Activated CD8-positive, alpha-beta T cell treated with anti-CD3 and anti-CD28 coated beads for 36 hours (primary cell): Measurements from ENCODE around the gene BANP. TPM values are rescaled to one million over a fixed set of nuclear protein-coding genes. Genes with fewer than 3 reads are reported as not detected.

Source experiments
- ATAC-seq: fragments of 200-7000 bp; cut with Tn5 transposase; one replicate; pipeline ENCODE4 v1.10.0; 2021; ENCODE audit warnings: mild to moderate bottlenecking, moderate library complexity
- CTCF ChIA-PET: fragments of 350-600 bp; sonication (Branson Sonifier 250); formaldehyde crosslinking; loops from one replicate; lab custom pipeline; 2021; ENCODE audit warnings: antibody characterized with exemption; lab: Charles Lee
- POLR2A ChIA-PET: fragments of 350-600 bp; sonication (Branson Sonifier 250); formaldehyde crosslinking; loops from one replicate; lab custom pipeline; 2021; ENCODE audit warnings: antibody characterized with exemption; lab: Charles Lee
- DNase-seq: peaks from one replicate; pipeline ENCODE4 v3.0.0-alpha.2; 2020
- H3K27ac Mint-ChIP-seq: one replicate; pipeline ENCODE4 v1.8.0; 2021; ENCODE audit warnings: mild to moderate bottlenecking, mixed read lengths
- H3K27me3 Mint-ChIP-seq: one replicate; pipeline ENCODE4 v1.8.0; 2021; ENCODE audit warnings: mixed read lengths
- H3K36me3 Mint-ChIP-seq: one replicate; pipeline ENCODE4 v1.8.0; 2021; ENCODE audit warnings: low read depth, mixed read lengths
- H3K4me1 Mint-ChIP-seq: one replicate; pipeline ENCODE4 v1.8.0; 2021; ENCODE audit warnings: low read depth, mixed read lengths
- H3K4me3 Mint-ChIP-seq: one replicate; pipeline ENCODE4 v1.8.0; 2021; ENCODE audit warnings: mild to moderate bottlenecking, moderate library complexity, mixed read lengths
- H3K9me3 Mint-ChIP-seq: one replicate; pipeline ENCODE4 v1.8.0; 2021; ENCODE audit warnings: mixed read lengths
- intact Hi-C: fragments of 100-400 bp; cut with micrococcal nuclease; formaldehyde crosslinking; loops from one replicate; pipeline ENCODE4 v1.10.0; 2022
- total RNA-seq, 2 experiments: library from RNA; stranded (reverse); gene quantifications; one replicate each; pipeline ENCODE4 v1.2.3, GENCODE V29; 2021
- TF ChIP-seq, protein P1 (sequence below): fragments of 200-600 bp; IDR thresholded peaks from one replicate; pipeline ENCODE4 v1.8.0; 2022; ENCODE audit warnings: antibody characterized with exemption, mild to moderate bottlenecking

The BANP gene
- total RNA-seq, 2 experiments from 2014 or later: 32.1 to 36.1 TPM

GRCh38 chr16:87964049-87964659 is 12.9 kb downstream of the BANP start:
- TF ChIP-seq, protein P1, sequence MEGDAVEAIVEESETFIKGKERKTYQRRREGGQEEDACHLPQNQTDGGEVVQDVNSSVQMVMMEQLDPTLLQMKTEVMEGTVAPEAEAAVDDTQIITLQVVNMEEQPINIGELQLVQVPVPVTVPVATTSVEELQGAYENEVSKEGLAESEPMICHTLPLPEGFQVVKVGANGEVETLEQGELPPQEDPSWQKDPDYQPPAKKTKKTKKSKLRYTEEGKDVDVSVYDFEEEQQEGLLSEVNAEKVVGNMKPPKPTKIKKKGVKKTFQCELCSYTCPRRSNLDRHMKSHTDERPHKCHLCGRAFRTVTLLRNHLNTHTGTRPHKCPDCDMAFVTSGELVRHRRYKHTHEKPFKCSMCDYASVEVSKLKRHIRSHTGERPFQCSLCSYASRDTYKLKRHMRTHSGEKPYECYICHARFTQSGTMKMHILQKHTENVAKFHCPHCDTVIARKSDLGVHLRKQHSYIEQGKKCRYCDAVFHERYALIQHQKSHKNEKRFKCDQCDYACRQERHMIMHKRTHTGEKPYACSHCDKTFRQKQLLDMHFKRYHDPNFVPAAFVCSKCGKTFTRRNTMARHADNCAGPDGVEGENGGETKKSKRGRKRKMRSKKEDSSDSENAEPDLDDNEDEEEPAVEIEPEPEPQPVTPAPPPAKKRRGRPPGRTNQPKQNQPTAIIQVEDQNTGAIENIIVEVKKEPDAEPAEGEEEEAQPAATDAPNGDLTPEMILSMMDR: no peak
- ATAC-seq (no peak), DNase-seq (no peak)
- Mint-ChIP-seq H3K4me3 (peak overlapping the region; percentile 45), H3K36me3 (peaks cover 22% of the 10 kb centered on the region), H3K27me3 (no peaks in the 10 kb centered on the region), H3K9me3 (no peaks in the 10 kb centered on the region), H3K4me1 (peaks cover 75% of the 10 kb centered on the region), H3K27ac (peak overlapping the region; percentile 92)
- intact Hi-C loops: no loop called here
- ChIA-PET POLR2A (interaction anchor here (1.3 to 2.9 kb wide), 3 partner anchors 10 to 13 kb away, joined by 3 to 10 read pairs (median 6); partner anchors contain the start of gene BANP), CTCF (interaction anchor here (1.2 kb wide), 1 partner anchor 195 kb away, joined by 5 read pairs; no protein-coding TSS in a partner anchor)

- peaks cover 74% of the 10 kb centered on the region for H3K4me1 Mint-ChIP-seq
- H3K36me3 Mint-ChIP-seq: peaks cover 18% of the 10 kb centered on the region
- peak overlapping the region; percentile 92 for H3K27ac Mint-ChIP-seq
- ChIA-PET CTCF (no interaction called here), POLR2A (interaction anchor here (0.6 kb wide), 1 partner anchor 7 kb away, joined by 4 read pairs; no protein-coding TSS in a partner anchor)
- DNase-seq (no peak), ATAC-seq (no peak)
- no peaks in the 10 kb centered on the region for H3K27me3 Mint-ChIP-seq
- intact Hi-C loops: no loop called here
- no peak overlapping the region for H3K4me3 Mint-ChIP-seq
- H3K9me3 Mint-ChIP-seq: no peaks in the 10 kb centered on the region
- TF ChIP-seq, protein P1: no peak
These were observed 14.2 kb downstream of the BANP start for GRCh38 chr16:87965417-87965816.

DNA sequence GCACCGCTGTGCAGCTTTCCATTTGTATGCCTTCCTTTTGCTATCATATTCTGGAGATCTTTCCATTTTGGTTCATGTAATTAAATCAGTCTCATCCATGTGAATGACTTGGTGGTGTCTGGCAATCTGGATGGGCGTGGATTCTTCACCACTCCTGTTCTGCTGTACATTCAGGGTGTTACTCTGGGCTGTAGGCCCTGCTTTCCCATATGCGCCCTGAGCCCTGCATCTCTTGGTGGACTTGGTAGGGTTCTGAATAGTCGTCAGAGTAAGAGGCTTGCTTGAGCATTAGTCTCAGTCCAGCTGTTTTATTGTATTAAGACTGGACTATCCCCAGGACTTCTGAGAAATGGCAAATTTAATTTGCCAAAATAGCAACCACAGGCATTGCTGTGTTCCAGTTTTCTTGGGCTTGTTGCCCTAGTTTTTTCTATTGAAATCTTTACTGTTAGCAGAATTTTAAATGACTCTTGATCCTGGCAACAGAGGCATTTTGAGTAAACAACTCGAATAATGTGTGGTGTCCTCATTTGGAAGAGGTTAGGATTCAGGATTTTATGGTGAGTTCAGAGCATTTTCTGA is 14.9 kb downstream of the BANP start:
- no peaks in the 10 kb centered on the region for H3K27me3 Mint-ChIP-seq
- no peak for DNase-seq
- ATAC-seq: no peak
- peaks cover 24% of the 10 kb centered on the region for H3K36me3 Mint-ChIP-seq
- no peak overlapping the region for H3K4me3 Mint-ChIP-seq
- TF ChIP-seq, protein P1: no peak
- intact Hi-C loops: no loop called here
- ChIA-PET POLR2A (interaction anchor here (1.1 kb wide), 1 partner anchor 9 kb away, joined by 4 read pairs; no protein-coding TSS in a partner anchor), CTCF (interaction anchor here (0.7 to 1.5 kb wide), 4 partner anchors 9 to 187 kb away, joined by 3 to 6 read pairs (median 4); partner anchors contain the start of gene BANP)
- H3K9me3 Mint-ChIP-seq: peaks cover 3% of the 10 kb centered on the region
- H3K4me1 Mint-ChIP-seq: peaks cover 72% of the 10 kb centered on the region
- peak overlapping the region; percentile 85 for H3K27ac Mint-ChIP-seq

- TF ChIP-seq, protein P1: no peak
- Mint-ChIP-seq H3K27ac (peak overlapping the region; percentile 85), H3K36me3 (peaks cover 28% of the 10 kb centered on the region), H3K4me1 (peaks cover 69% of the 10 kb centered on the region), H3K27me3 (no peaks in the 10 kb centered on the region), H3K4me3 (peak overlapping the region; percentile 47), H3K9me3 (peaks cover 8% of the 10 kb centered on the region)
- DNase-seq (no peak), ATAC-seq (no peak)
- ChIA-PET POLR2A (interaction anchor here (1.1 kb wide), 1 partner anchor 10 kb away, joined by 4 read pairs; no protein-coding TSS in a partner anchor), CTCF (interaction anchor here (0.7 to 1.5 kb wide), 4 partner anchors 9 to 188 kb away, joined by 3 to 6 read pairs (median 4); partner anchors contain the start of gene BANP)
- intact Hi-C loops: no loop called here
These were observed 15.5 kb downstream of the BANP start for GRCh38 chr16:87966685-87967185.
